GM20000 (cell line): ENCODE results near the gene TEX38.

Source experiments
- DNase-seq: peaks from one replicate; pipeline ENCODE4 v3.0.0; 2012; ENCODE audit warnings: low spot score
- TF ChIP-seq, protein P1 (sequence below): IDR thresholded peaks from 2 replicates; pipeline ENCODE4 v1.5.1; 2012; ENCODE audit warnings: mild to moderate bottlenecking, control low read depth; ENCODE audit errors: extremely low read depth, missing control alignments

Gene TEX38

DNA sequence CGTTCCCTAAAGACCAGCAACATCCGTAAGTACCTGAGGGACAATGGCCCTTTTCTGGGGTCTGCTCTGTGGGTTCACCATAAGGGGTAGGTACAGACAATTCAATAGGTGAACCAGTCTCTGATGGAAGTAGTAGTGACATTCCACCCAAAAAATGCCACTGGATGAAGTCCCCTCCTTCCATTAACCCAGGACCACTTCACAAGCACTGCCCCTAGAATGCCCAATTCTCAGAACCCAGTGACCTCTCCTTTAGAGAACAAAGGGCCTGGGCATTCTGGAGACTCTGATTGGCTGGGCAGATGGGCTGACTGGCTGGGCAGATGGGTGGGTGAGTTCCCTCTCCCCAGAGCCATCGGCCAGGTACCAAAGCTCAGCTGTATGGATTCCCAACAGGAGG, at the start of gene TEX38:
Gene TEX38 (plus strand): TSS at position 301 of the 400 bp plus-strand sequence. CDS start 81 bp downstream, at position 382.
- DNase-seq, result no peak
- TF ChIP-seq, protein P1, sequence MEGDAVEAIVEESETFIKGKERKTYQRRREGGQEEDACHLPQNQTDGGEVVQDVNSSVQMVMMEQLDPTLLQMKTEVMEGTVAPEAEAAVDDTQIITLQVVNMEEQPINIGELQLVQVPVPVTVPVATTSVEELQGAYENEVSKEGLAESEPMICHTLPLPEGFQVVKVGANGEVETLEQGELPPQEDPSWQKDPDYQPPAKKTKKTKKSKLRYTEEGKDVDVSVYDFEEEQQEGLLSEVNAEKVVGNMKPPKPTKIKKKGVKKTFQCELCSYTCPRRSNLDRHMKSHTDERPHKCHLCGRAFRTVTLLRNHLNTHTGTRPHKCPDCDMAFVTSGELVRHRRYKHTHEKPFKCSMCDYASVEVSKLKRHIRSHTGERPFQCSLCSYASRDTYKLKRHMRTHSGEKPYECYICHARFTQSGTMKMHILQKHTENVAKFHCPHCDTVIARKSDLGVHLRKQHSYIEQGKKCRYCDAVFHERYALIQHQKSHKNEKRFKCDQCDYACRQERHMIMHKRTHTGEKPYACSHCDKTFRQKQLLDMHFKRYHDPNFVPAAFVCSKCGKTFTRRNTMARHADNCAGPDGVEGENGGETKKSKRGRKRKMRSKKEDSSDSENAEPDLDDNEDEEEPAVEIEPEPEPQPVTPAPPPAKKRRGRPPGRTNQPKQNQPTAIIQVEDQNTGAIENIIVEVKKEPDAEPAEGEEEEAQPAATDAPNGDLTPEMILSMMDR, result no peak

DNA sequence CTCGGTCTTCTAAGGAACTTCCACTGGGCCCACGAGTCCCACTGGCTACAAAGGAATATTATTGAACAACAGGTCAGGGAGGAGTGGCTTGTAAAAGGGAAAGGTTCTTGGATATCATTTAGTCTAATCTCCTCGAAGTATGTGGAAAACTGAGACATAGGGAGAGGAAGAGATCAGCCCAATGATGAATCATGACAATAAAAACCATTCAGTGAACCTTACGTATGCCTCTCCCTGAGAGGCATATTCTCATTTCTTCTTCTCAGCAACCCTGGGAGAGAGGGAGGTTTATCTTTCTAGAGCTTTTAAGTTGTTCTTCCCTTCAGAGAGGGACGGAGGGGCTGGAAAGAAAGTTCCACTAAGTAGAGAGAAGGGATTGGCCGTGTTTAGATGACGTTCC, 49.7 kb upstream of the TEX38 start:
- DNase-seq, result no peak
- TF ChIP-seq, protein P1, result no peak

DNA sequence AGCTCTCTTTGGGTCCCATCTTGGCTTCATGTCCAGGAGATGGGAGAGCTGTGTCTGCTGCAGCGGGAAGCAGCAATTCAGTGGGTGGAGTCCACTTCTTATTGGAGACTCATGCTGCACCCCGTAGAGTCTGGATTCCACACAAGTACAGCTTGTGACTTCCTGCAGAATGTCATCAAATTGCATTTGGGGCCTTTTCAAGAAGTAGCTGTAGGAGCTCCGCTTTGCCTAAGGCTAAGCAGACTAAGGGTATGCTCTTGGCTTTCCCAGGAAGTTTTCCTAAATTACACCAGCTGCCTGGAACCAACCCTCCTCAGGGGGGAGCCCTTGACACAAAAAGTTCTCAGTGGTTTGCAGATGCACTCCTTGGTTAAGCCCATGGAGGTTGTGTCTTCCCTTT, 49.3 kb upstream of the TEX38 start:
- TF ChIP-seq, protein P1, result peak; percentile 23
- peak; percentile 35 for DNase-seq

DNA sequence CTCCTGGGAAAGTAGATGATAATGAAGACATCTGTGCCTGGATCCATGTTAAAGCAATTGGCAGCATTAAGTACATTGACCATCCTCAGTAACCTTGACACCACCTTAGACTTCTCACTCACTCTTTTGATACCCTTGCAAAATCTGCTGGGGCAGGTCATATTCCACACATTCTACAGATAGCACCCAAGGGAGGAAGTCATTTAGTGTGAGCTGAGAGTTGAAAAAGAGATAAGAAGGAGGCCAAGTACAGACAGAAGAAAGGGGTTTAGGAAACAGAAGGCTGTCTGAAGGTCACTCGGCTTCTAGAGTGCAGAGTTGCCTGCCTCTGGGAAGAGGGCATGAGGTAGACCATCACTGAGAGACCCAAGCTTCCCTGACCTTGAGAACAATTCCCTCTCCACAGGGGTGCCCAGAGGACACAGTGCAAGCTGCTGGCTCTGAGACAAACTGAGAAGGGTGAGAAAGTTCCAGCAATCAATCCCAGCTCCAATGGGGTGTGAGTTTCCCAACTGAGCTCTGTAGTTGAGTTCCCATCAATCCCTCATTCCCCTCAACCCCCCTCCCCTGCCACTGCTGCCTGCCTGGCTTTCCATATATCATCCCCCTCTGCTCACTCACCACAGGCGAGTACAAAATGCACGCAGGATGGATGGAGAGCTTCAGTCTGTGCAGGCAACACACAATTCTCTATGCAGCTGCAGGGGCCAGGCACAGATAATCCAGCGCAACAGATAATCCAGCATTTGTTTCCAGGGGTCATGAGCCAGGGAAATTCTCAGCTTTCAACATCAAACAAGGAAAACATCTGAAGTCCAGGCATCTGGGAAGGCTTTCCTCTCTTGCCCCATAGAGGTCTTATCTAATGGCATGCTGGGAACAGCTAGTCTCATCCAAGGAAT, 47.7 kb upstream of the TEX38 start:
- no peak for DNase-seq
- TF ChIP-seq, protein P1, result no peak

DNA sequence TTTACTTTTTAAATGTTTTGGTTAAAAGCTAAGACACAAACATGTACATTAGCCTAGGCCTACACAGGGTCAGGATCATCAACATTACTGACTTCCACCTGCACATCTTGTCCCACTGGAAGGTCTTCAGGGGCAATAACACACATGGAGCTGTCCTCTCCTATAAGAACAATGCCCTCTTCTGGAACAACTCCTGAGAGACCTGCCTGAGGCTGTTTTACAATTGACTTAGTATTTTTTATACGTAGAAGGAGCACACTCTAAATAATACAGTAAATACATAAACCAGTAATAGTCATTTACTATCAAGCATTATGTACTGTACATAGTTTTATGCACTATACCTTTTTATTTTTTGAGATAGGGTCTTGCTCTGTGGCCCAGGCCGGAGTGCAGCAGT, 40.9 kb upstream of the TEX38 start:
- TF ChIP-seq, protein P1, result no peak
- no peak for DNase-seq

DNA sequence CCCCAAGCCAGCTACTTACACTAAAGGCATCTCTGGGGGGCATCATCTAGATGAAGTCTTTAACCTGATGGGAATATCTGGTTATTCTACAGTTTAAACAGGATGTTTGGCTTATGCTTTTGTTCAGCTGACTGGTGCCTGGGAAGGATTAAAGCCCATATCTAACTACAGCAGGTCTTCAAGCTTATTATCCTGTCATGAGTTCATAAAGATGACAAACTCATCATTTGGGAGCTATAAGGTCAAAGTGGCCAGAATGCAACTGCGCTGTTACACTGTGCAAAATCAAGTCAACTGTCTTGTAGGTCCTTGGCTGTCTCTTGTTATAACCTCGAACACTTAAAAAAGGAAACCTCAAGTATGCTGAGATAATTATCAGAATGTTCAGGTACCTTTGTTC, 36.4 kb upstream of the TEX38 start:
- TF ChIP-seq, protein P1, result no peak
- DNase-seq, result no peak

DNA sequence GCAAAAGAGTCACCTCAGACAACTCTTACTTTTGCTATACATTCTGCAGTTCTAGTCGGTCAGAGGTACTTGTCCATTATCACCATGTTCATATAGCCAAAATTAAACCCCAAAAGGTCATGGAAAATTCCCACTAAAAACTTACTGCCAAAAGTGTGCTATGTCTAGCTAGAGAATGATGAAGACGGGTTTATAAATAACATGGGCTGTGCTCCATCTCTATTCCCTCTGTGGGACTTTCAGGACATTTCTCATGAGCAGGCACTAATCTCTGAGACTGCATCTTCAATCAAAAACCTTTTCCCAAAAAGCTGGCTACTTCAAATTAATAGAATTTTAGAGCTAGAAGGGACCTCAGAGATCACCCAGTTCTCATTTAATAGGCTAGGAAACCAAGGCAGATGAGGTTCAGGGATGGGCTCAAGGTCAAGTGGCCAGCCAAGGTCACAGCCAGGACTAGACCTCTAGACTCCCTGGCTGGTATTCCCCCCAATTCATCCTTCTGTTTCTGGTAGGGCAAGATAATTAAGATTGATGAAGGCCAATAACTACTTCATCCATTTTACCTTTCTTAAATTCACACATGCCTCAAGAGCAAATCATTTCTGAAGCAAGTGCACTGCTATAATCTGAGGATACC, 34.1 kb upstream of the TEX38 start:
- TF ChIP-seq, protein P1, result no peak
- no peak for DNase-seq
